Keratinocyte (primary cell): ENCODE data around the gene KRT71.

ENCODE experiments used
- EZH2 ChIP-seq: IDR thresholded peaks from one replicate; pipeline ENCODE4 v1.6.1; 2012; ENCODE audit warnings: inconsistent platforms, mild to moderate bottlenecking, low read length, moderate library complexity
- TF ChIP-seq, protein P1 (sequence below), 3 experiments: IDR thresholded peaks in 1 of 3; conservative IDR thresholded peaks in 1 of 3; optimal IDR thresholded peaks in 1 of 3; 2 replicates in 2 of 3; 3 replicates in 1 of 3; pipeline versions ENCODE3 to v1.5.1; 2011; ENCODE audit warnings: low read length in 3 of 3, mild to moderate bottlenecking in 3 of 3, moderate library complexity in 2 of 3, control low read depth in 1 of 3, inconsistent platforms in 1 of 3; ENCODE audit not compliant: insufficient read depth in 2 of 3; ENCODE audit errors: extremely low read depth in 1 of 3

DNA sequence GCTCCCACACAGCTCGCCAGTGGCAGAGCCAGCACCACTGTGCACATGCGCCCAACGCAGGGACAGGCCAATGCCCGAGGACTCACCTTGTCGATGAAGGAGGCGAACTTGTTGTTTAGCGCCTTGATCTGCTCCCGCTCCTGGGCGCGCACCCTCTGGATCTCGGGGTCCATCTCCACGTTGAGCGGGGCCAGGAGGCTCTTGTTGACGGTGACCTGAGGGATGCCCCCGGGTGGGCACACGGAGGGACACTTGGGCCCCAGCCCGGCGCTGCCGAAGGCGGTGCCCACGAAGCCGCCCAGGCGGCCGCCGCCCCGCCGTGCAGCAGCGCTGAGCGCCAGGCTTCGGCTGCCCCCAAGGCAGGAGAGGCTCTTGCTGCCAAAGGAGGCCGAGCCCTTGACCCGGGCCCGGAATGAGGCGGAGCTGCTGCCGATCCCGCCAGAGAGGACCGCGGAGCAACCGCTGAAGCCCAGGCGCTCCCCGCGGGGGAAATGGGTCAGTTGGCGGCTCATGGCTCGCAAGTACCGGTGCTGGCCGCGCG is 48.1 kb upstream of the KRT71 start, which contains the start of gene KRT72:
- peak; percentile 85 for TF ChIP-seq EZH2
- TF ChIP-seq, protein P1, sequence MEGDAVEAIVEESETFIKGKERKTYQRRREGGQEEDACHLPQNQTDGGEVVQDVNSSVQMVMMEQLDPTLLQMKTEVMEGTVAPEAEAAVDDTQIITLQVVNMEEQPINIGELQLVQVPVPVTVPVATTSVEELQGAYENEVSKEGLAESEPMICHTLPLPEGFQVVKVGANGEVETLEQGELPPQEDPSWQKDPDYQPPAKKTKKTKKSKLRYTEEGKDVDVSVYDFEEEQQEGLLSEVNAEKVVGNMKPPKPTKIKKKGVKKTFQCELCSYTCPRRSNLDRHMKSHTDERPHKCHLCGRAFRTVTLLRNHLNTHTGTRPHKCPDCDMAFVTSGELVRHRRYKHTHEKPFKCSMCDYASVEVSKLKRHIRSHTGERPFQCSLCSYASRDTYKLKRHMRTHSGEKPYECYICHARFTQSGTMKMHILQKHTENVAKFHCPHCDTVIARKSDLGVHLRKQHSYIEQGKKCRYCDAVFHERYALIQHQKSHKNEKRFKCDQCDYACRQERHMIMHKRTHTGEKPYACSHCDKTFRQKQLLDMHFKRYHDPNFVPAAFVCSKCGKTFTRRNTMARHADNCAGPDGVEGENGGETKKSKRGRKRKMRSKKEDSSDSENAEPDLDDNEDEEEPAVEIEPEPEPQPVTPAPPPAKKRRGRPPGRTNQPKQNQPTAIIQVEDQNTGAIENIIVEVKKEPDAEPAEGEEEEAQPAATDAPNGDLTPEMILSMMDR (optimal IDR thresholded peaks at IDR 0.05 in 1 of 3, IDR thresholded peaks at IDR 0.05 in 1 of 3, conservative IDR thresholded peaks at IDR 0.05 in 1 of 3; ENCODE audit: extremely low read depth in 1 of 3, insufficient read depth in 2 of 3, low read length in 3 of 3), result no peak
